CD14-positive monocyte (primary cell): ENCODE data around the gene APOL3. TPM values are rescaled to one million over a fixed set of nuclear protein-coding genes. Genes with fewer than 3 reads are reported as not detected.

Experiments
- DNase-seq, 3 donors: peaks; one replicate each; pipeline ENCODE4 v3.0.0-alpha.2; 2011 to 2022
- H2AFZ ChIP-seq: 2 replicates; pipeline ENCODE4 v1.6.0; 2012; ENCODE audit warnings: mild to moderate bottlenecking, low read depth, low read length, inconsistent platforms; ENCODE audit not compliant: insufficient read depth, poor library complexity, severe bottlenecking
- H3K27ac ChIP-seq, 2 donors: 1 replicate in 1 of 2; 2 replicates in 1 of 2; pipeline ENCODE4 v1.5.1; 2012 to 2013; ENCODE audit warnings: low read length in 2 of 2, control low read depth in 1 of 2, inconsistent platforms in 1 of 2, low read depth in 1 of 2, mild to moderate bottlenecking in 1 of 2
- H3K27me3 ChIP-seq, 2 donors: one replicate each; pipeline versions ENCODE4 v1.6.0 to v1.6.1; 2011 to 2013; ENCODE audit warnings: low read length in 2 of 2; ENCODE audit not compliant: control insufficient read depth in 2 of 2, insufficient read depth in 2 of 2
- H3K36me3 ChIP-seq, 2 donors: replicated peaks in 1 of 2; 1 replicate in 1 of 2; 2 replicates in 1 of 2; pipeline versions ENCODE4 v1.5.1 to v1.6.1; 2012 to 2013; ENCODE audit warnings: low read length in 2 of 2, control low read depth in 1 of 2, inconsistent platforms in 1 of 2, mild to moderate bottlenecking in 1 of 2; ENCODE audit not compliant: insufficient read depth in 2 of 2, control insufficient read depth in 1 of 2
- H3K4me1 ChIP-seq, 2 donors: 1 replicate in 1 of 2; 2 replicates in 1 of 2; pipeline versions ENCODE4 v1.5.1 to v1.6.1; 2012 to 2013; ENCODE audit warnings: low read length in 2 of 2, control low read depth in 1 of 2, inconsistent platforms in 1 of 2, mild to moderate bottlenecking in 1 of 2, moderate library complexity in 1 of 2; ENCODE audit not compliant: insufficient read depth in 2 of 2, control insufficient read depth in 1 of 2
- H3K4me2 ChIP-seq: replicated peaks from 2 replicates; pipeline ENCODE3; 2012; ENCODE audit warnings: low read length, moderate library complexity, mild to moderate bottlenecking; ENCODE audit not compliant: poor library complexity, severe bottlenecking; ENCODE audit errors: extremely low read depth
- H3K4me3 ChIP-seq, 3 experiments: fragments of 200-600 bp in 1 of 3; sonication (generic) in 1 of 3; replicated peaks in 1 of 3; 1 replicate in 2 of 3; 2 replicates in 1 of 3; pipeline ENCODE4 v1.5.1; 2011 to 2013; ENCODE audit warnings: low read length in 3 of 3, mild to moderate bottlenecking in 3 of 3, control low read depth in 2 of 3, low read depth in 2 of 3, inconsistent platforms in 1 of 3, moderate library complexity in 1 of 3
- H3K79me2 ChIP-seq: 2 replicates; pipeline ENCODE4 v1.6.0; 2012; ENCODE audit warnings: mild to moderate bottlenecking, control low read depth, inconsistent platforms, low read length, moderate library complexity; ENCODE audit not compliant: insufficient read depth
- H3K9ac ChIP-seq: 2 replicates; pipeline ENCODE4 v1.6.0; 2017; ENCODE audit warnings: low read length, mild to moderate bottlenecking; ENCODE audit not compliant: insufficient read depth, poor library complexity, severe bottlenecking
- H3K9me3 ChIP-seq, 2 donors: replicated peaks in 1 of 2; 1 replicate in 1 of 2; 2 replicates in 1 of 2; pipeline versions ENCODE4 v1.5.1 to v1.6.1; 2012 to 2013; ENCODE audit warnings: low read length in 2 of 2, control low read depth in 1 of 2; ENCODE audit not compliant: control insufficient read depth in 1 of 2, insufficient read depth in 1 of 2
- H4K20me1 ChIP-seq: 2 replicates; pipeline ENCODE4 v1.6.0; 2012; ENCODE audit warnings: mild to moderate bottlenecking, low read length, control low read depth, moderate library complexity; ENCODE audit not compliant: insufficient read depth
- H3K27ac Mint-ChIP-seq, 7 donors: one replicate each; pipeline ENCODE4 v1.8.0; 2020; ENCODE audit warnings: mild to moderate bottlenecking in 7 of 7, mixed read lengths in 7 of 7, moderate library complexity in 6 of 7, inconsistent platforms in 2 of 7
- H3K27me3 Mint-ChIP-seq, 3 donors: one replicate each; pipeline ENCODE4 v1.8.0; 2021 to 2022; ENCODE audit warnings: low read depth in 3 of 3, mild to moderate bottlenecking in 3 of 3, mixed read lengths in 3 of 3, moderate library complexity in 3 of 3, inconsistent platforms in 1 of 3
- H3K36me3 Mint-ChIP-seq, 2 donors: one replicate each; pipeline ENCODE4 v1.8.0; 2020; ENCODE audit warnings: mixed read lengths in 2 of 2, inconsistent platforms in 1 of 2, mild to moderate bottlenecking in 1 of 2
- H3K4me1 Mint-ChIP-seq: one replicate; pipeline ENCODE4 v1.8.0; 2020; ENCODE audit warnings: mild to moderate bottlenecking, mixed read lengths
- H3K4me3 Mint-ChIP-seq, 2 donors: one replicate each; pipeline ENCODE4 v1.8.0; 2020; ENCODE audit warnings: mild to moderate bottlenecking in 2 of 2, mixed read lengths in 2 of 2, moderate library complexity in 1 of 2
- H3K9me3 Mint-ChIP-seq, 7 donors: one replicate each; pipeline ENCODE4 v1.8.0; 2020 to 2022; ENCODE audit warnings: mixed read lengths in 7 of 7, mild to moderate bottlenecking in 6 of 7, moderate library complexity in 6 of 7, inconsistent platforms in 2 of 7
- CTCF ChIP-seq: fragments of 200-600 bp; IDR thresholded peaks from one replicate; pipeline ENCODE4 v1.8.0; 2022; ENCODE audit warnings: antibody characterized with exemption, mild to moderate bottlenecking
- WGBS: methylation state at CpG from one replicate; pipeline ENCODE4 v1.1.5; 2013; ENCODE audit warnings: missing lambda C conversion rate; ENCODE audit not compliant: insufficient coverage; 5-methylcytosine and 5-hydroxymethylcytosine counted together
- intact Hi-C, 2 donors: fragments of 100-400 bp; cut with micrococcal nuclease; formaldehyde crosslinking; loops; one replicate each; pipeline versions ENCODE4 v1.15.0 to v1.15.1; 2023
- polyA plus RNA-seq, 3 donors: library from polyadenylated mRNA; depleted of rRNA in 1 of 3; unstranded in 2 of 3; stranded (reverse) in 1 of 3; fragments of 300-500 nt in 2 of 3; fragments of >200 nt in 1 of 3; fragmentation: Illumina TruSeq in 2 of 3; gene quantifications; 1 replicate in 2 of 3; 2 replicates in 1 of 3; pipeline ENCODE4 v1.2.3, GENCODE V29; 2012 to 2021

Gene APOL3
- polyA plus RNA-seq, 3 donors, result 39.9 to 97.0 (median 61.3) TPM

GRCh38 chr22:36166518-36167220 is 6.1 kb upstream of the APOL3 start:
- peaks cover 0 to 1% (median 0%) of the 10 kb centered on the region in 3 donors for H3K27me3 Mint-ChIP-seq
- peak overlapping the region in 1 of 3 experiments; percentile 2 for H3K4me3 ChIP-seq
- no peak overlapping the region for H3K4me3 Mint-ChIP-seq
- intact Hi-C loops, result no loop called here
- H3K4me1 ChIP-seq, result peaks cover 55 to 57% of the 10 kb centered on the region in 2 donors
- H3K27ac Mint-ChIP-seq, result peak overlapping the region in 4 of 7 donors; percentile 15 to 99 (median 70)
- peaks cover 0 to 5% (median 2%) of the 10 kb centered on the region in 7 donors for H3K9me3 Mint-ChIP-seq
- no peak overlapping the region for H3K9ac ChIP-seq
- no peaks in the 10 kb centered on the region for H4K20me1 ChIP-seq
- H3K79me2 ChIP-seq, result peaks cover 8% of the 10 kb centered on the region
- no peak overlapping the region for H2AFZ ChIP-seq
- TF ChIP-seq CTCF, result no peak
- no peak overlapping the region for H3K4me2 ChIP-seq
- peaks cover 60% of the 10 kb centered on the region for H3K4me1 Mint-ChIP-seq
- H3K27me3 ChIP-seq, result no peaks in the 10 kb centered on the region
- WGBS, result 57% methylated on average over 8 of the region's 10 CpGs
- no peaks in the 10 kb centered on the region for H3K36me3 ChIP-seq
- DNase-seq, result no peak
- H3K27ac ChIP-seq, result peak overlapping the region in 1 of 2 donors; percentile 97
- H3K36me3 Mint-ChIP-seq, result peaks cover 0 to 3% of the 10 kb centered on the region in 2 donors
- peaks cover 0 to 5% of the 10 kb centered on the region in 2 donors for H3K9me3 ChIP-seq

GRCh38 chr22:36166086-36166485 is 5.5 kb upstream of the APOL3 start:
- H3K9ac ChIP-seq, result no peak overlapping the region
- H3K9me3 ChIP-seq, result peaks cover 0 to 5% of the 10 kb centered on the region in 2 donors
- no peak overlapping the region for H2AFZ ChIP-seq
- no peaks in the 10 kb centered on the region for H3K27me3 ChIP-seq
- peaks cover 60 to 63% of the 10 kb centered on the region in 2 donors for H3K4me1 ChIP-seq
- no CpG with 5 or more reads among the region's 3 CpGs for WGBS
- no peaks in the 10 kb centered on the region for H3K36me3 ChIP-seq
- DNase-seq, result no peak
- intact Hi-C loops, result no loop called here
- TF ChIP-seq CTCF, result no peak
- Mint-ChIP-seq H3K4me3 (no peak overlapping the region), H3K27me3 (no peaks in the 10 kb centered on the region), H3K27ac (peak overlapping the region in 6 of 7 donors; percentile 68 to 99 (median 96)), H3K9me3 (peaks cover 0 to 5% (median 2%) of the 10 kb centered on the region in 7 donors), H3K36me3 (peaks cover 0 to 3% of the 10 kb centered on the region in 2 donors), H3K4me1 (peaks cover 65% of the 10 kb centered on the region)
- peaks cover 14% of the 10 kb centered on the region for H3K79me2 ChIP-seq
- H3K4me3 ChIP-seq, result peak overlapping the region in 1 of 3 experiments; percentile 62
- peak overlapping the region; percentile 65 for H3K4me2 ChIP-seq
- peak overlapping the region in 1 of 2 donors; percentile 97 for H3K27ac ChIP-seq
- H4K20me1 ChIP-seq, result no peaks in the 10 kb centered on the region
